ENCODE data around the gene MYF5.

Gene MYF5

DNA sequence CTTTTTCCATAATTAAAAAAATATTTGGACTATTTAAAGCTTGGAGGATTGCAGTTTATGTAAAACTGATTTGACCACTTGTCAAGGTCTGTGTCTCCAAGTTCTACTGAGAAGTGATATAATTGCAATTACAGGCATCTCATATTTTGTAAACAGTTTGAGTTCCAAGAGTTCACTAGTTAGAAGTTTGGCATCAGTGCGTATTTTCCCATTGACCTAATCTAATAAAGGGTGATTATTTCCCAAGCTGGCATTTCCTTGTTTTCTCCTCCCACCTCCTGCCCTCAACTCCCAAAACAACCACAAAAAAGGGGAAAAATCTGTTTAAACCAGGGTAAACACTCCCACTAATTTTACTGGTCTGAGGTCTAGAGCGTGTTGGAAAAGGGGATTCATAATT is 12.3 kb upstream of the MYF5 start:
- TF ChIP-seq, protein P1, sequence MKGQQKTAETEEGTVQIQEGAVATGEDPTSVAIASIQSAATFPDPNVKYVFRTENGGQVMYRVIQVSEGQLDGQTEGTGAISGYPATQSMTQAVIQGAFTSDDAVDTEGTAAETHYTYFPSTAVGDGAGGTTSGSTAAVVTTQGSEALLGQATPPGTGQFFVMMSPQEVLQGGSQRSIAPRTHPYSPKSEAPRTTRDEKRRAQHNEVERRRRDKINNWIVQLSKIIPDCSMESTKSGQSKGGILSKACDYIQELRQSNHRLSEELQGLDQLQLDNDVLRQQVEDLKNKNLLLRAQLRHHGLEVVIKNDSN (IDR thresholded peaks at IDR 0.05): no peak
- no peak for TF ChIP-seq EGR1 (IDR thresholded peaks at IDR 0.05)
- no peak for TF ChIP-seq RAD21 (IDR thresholded peaks at IDR 0.05; ENCODE audit: low read depth)
- TF ChIP-seq TAF1 (IDR thresholded peaks at IDR 0.05; ENCODE audit: low read depth): no peak
- no peak for TF ChIP-seq NFIC (IDR thresholded peaks at IDR 0.05)
- no peak for TF ChIP-seq YY1 (IDR thresholded peaks at IDR 0.05; ENCODE audit: low read depth)
- TF ChIP-seq CEBPB (IDR thresholded peaks at IDR 0.05): no peak

DNA sequence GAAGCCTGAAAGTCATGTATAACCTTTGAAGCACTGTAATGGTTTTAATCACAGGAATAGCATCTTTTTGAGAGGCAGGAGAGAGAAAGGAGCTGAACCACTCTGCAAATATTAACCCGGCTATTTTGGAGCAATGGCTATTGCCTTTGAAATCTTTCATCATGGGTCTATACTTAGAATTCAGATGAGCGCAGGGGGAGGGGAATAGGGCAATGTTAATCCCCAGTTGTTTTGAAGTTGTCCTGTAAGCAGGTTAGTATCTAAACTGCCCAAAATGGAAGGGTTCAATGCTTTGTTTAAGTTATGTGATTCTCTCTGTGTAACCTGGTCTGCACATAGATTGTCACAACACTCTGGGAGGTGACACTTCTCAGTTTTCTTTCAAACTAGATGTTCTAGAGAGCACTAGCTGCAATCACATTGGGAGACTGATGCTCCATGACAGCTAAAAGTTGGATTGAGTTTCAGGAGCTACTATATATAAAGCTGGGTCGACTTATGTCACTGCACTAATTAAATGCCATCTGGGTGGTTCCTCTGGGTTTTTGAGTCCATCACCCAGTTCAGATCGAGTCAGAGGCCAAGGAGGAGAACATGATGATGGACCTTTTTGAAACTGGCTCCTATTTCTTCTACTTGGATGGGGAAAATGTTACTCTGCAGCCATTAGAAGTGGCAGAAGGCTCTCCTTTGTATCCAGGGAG is 9.4 kb upstream of the MYF5 start, which contains the start of gene MYF6:
TSS of gene MYF6 (plus strand) at position 509 of the 704 bp plus-strand sequence. CDS start at position 595, 86 bp downstream.
- TF ChIP-seq, protein P2, sequence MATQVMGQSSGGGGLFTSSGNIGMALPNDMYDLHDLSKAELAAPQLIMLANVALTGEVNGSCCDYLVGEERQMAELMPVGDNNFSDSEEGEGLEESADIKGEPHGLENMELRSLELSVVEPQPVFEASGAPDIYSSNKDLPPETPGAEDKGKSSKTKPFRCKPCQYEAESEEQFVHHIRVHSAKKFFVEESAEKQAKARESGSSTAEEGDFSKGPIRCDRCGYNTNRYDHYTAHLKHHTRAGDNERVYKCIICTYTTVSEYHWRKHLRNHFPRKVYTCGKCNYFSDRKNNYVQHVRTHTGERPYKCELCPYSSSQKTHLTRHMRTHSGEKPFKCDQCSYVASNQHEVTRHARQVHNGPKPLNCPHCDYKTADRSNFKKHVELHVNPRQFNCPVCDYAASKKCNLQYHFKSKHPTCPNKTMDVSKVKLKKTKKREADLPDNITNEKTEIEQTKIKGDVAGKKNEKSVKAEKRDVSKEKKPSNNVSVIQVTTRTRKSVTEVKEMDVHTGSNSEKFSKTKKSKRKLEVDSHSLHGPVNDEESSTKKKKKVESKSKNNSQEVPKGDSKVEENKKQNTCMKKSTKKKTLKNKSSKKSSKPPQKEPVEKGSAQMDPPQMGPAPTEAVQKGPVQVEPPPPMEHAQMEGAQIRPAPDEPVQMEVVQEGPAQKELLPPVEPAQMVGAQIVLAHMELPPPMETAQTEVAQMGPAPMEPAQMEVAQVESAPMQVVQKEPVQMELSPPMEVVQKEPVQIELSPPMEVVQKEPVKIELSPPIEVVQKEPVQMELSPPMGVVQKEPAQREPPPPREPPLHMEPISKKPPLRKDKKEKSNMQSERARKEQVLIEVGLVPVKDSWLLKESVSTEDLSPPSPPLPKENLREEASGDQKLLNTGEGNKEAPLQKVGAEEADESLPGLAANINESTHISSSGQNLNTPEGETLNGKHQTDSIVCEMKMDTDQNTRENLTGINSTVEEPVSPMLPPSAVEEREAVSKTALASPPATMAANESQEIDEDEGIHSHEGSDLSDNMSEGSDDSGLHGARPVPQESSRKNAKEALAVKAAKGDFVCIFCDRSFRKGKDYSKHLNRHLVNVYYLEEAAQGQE (IDR thresholded peaks at IDR 0.05; ENCODE audit: low read depth): no peak
- TF ChIP-seq ZBTB7A (IDR thresholded peaks at IDR 0.05; ENCODE audit: low read depth) (no peak), EP300 (IDR thresholded peaks at IDR 0.05; ENCODE audit: borderline replicate concordance) (no peak), EGR1 (IDR thresholded peaks at IDR 0.05) (no peak), CEBPB (IDR thresholded peaks at IDR 0.05) (no peak), TEAD4 (IDR thresholded peaks at IDR 0.05) (no peak)
- TF ChIP-seq, protein P1 (IDR thresholded peaks at IDR 0.05): no peak

DNA sequence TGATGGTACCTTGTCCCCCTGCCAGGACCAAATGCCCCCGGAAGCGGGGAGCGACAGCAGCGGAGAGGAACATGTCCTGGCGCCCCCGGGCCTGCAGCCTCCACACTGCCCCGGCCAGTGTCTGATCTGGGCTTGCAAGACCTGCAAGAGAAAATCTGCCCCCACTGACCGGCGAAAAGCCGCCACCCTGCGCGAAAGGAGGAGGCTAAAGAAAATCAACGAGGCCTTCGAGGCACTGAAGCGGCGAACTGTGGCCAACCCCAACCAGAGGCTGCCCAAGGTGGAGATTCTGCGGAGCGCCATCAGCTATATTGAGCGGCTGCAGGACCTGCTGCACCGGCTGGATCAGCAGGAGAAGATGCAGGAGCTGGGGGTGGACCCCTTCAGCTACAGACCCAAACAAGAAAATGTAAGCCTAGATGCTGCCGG is 8.9 kb upstream of the MYF5 start:
- no peak for TF ChIP-seq NFIC (IDR thresholded peaks at IDR 0.05)
- no peak for TF ChIP-seq EGR1 (IDR thresholded peaks at IDR 0.05)
- TF ChIP-seq ZBTB7A (IDR thresholded peaks at IDR 0.05; ENCODE audit: low read depth): no peak
- no peak for TF ChIP-seq CREB1 (IDR thresholded peaks at IDR 0.05; ENCODE audit: low read depth)
- TF ChIP-seq TEAD4 (IDR thresholded peaks at IDR 0.05): no peak
- TF ChIP-seq TCF12 (IDR thresholded peaks at IDR 0.05; ENCODE audit: low read depth): no peak
- no peak for TF ChIP-seq FOXM1 (IDR thresholded peaks at IDR 0.05; ENCODE audit: borderline replicate concordance, low read depth)
- TF ChIP-seq, protein P2 (IDR thresholded peaks at IDR 0.05; ENCODE audit: low read depth): no peak
- no peak for TF ChIP-seq EP300 (IDR thresholded peaks at IDR 0.05; ENCODE audit: borderline replicate concordance)
- TF ChIP-seq CEBPB (IDR thresholded peaks at IDR 0.05): no peak
- no peak for TF ChIP-seq TAF1 (IDR thresholded peaks at IDR 0.05; ENCODE audit: low read depth)
- TF ChIP-seq, protein P3, sequence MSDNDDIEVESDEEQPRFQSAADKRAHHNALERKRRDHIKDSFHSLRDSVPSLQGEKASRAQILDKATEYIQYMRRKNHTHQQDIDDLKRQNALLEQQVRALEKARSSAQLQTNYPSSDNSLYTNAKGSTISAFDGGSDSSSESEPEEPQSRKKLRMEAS (IDR thresholded peaks at IDR 0.05): no peak
- TF ChIP-seq, protein P1 (IDR thresholded peaks at IDR 0.05): no peak
- TF ChIP-seq RAD21 (IDR thresholded peaks at IDR 0.05; ENCODE audit: low read depth): no peak
- TF ChIP-seq YY1 (IDR thresholded peaks at IDR 0.05; ENCODE audit: low read depth): no peak

DNA sequence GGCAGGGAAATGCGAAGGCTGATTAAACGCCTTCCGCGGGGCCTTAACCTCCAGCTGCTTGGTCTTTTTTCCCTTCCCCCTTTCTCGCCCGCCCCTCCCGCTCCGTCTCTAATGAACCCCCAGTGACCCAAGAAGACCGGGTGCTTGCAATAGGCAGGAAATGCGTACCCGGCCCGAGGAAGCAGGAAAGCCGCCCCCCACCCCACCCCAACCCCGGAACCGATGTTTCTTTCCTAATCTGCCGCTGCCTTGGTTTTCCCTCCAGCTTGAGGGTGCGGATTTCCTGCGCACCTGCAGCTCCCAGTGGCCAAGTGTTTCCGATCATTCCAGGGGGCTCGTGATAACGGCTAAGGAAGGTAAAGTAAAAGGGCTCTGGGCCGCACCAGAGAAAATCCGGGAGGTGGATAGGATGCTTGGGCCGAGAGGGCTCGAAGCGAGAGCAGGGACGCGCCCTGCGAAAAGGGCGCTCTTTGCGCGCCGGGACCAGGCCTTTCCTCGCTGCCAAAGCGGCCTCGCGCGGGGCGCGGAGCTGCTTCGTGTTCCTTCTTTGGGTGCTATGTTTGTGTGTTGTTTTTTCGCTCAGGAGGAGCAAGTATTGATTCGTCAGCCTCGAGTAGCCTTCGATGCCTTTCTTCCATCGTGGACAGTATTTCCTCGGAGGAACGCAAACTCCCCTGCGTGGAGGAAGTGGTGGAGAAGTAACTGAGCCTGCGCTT is 8.3 kb upstream of the MYF5 start:
- no peak for TF ChIP-seq RAD21 (IDR thresholded peaks at IDR 0.05; ENCODE audit: low read depth)
- no peak for TF ChIP-seq EP300 (IDR thresholded peaks at IDR 0.05; ENCODE audit: borderline replicate concordance)
- no peak for TF ChIP-seq TCF12 (IDR thresholded peaks at IDR 0.05; ENCODE audit: low read depth)

DNA sequence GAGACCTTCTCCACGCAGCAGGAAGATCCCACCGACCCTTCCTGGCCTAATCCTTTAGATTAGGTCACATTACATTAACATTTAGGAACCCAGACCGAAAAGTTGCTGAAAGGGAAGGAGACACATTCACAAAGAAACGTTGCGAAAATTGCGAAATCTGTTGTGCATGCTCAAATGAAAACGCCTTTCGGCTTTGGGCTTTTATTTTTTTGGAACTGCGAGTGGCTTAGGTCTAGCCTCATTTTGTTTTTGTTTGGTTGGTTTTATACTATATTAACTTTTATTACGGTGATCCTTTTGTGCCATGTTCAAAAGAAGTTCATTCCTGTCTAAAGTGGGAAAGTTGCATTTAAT is 7.8 kb upstream of the MYF5 start:
- TF ChIP-seq ZBTB7A (IDR thresholded peaks at IDR 0.05; ENCODE audit: low read depth) (no peak), TEAD4 (IDR thresholded peaks at IDR 0.05) (no peak)

Measured in Ishikawa (cell line).